ENCODE results near the gene RNGTT. TPM values are rescaled to one million over a fixed set of nuclear protein-coding genes. Genes with fewer than 3 reads are reported as not detected.

RNGTT gene
- total and polyA plus RNA-seq, 8 donors: 1.8 to 31.6 (median 5.8) TPM

GRCh38 chr6:88877893-88878292 is 85.5 kb downstream of the RNGTT start:
- Histone ChIP-seq H3K9me3 (no peaks in the 10 kb centered on the region), H3K27ac (no peak overlapping the region), H3K27me3 (no peaks in the 10 kb centered on the region), H3K4me1 (peaks cover 0 to 12% (median 0%) of the 10 kb centered on the region in 4 donors), H3K4me3 (no peak overlapping the region), H3K36me3 (peaks cover 0 to 5% (median 0%) of the 10 kb centered on the region in 4 donors)
- no peak for DNase-seq
- intact Hi-C loops (cut with DNase I; ENCODE audit: low total_unique reads): no loop called here
- WGBS, 5 donors: 97 to 98% (median 97%) methylated on average over 7 of the region's 7 CpGs
- TF ChIP-seq CTCF (IDR thresholded peaks at IDR 0.05): no peak
- TF ChIP-seq POLR2AphosphoS5 (IDR thresholded peaks at IDR 0.05): no peak
- TF ChIP-seq EP300 (IDR thresholded peaks at IDR 0.05): no peak
- no peak for TF ChIP-seq POLR2A (IDR thresholded peaks at IDR 0.05)

- TF ChIP-seq POLR2A (IDR thresholded peaks at IDR 0.05) (no peak), EP300 (IDR thresholded peaks at IDR 0.05) (no peak), POLR2AphosphoS5 (IDR thresholded peaks at IDR 0.05) (no peak)
- intact Hi-C loops (cut with DNase I; ENCODE audit: low total_unique reads): no loop called here
- WGBS, 5 donors: 43 to 73% (median 54%) methylated on average over 1 of the region's 1 CpG
- Histone ChIP-seq H3K4me3 (no peak overlapping the region), H3K27ac (no peak overlapping the region), H3K36me3 (no peaks in the 10 kb centered on the region), H3K27me3 (no peaks in the 10 kb centered on the region), H3K9me3 (no peaks in the 10 kb centered on the region), H3K4me1 (no peaks in the 10 kb centered on the region)
- no peak for DNase-seq
Measured at GRCh38 chr6:88872962-88873361, 90.5 kb downstream of the RNGTT start.

GRCh38 chr6:88871498-88871897 is 91.9 kb downstream of the RNGTT start:
- Histone ChIP-seq H3K4me3 (no peak overlapping the region), H3K4me1 (no peaks in the 10 kb centered on the region), H3K27me3 (no peaks in the 10 kb centered on the region), H3K36me3 (no peaks in the 10 kb centered on the region), H3K27ac (no peak overlapping the region), H3K9me3 (no peaks in the 10 kb centered on the region)
- no peak for TF ChIP-seq POLR2A (IDR thresholded peaks at IDR 0.05)
- TF ChIP-seq EP300 (IDR thresholded peaks at IDR 0.05): no peak
- no peak for TF ChIP-seq POLR2AphosphoS5 (IDR thresholded peaks at IDR 0.05)
- no peak for TF ChIP-seq CTCF (IDR thresholded peaks at IDR 0.05)
- intact Hi-C loops (cut with DNase I; ENCODE audit: low total_unique reads): no loop called here
- no peak for DNase-seq
- WGBS, 5 donors: 42 to 60% (median 50%) methylated on average over 3 of the region's 3 CpGs

GRCh38 chr6:88870717-88871330 is 92.6 kb downstream of the RNGTT start:
- Histone ChIP-seq H3K9me3 (no peaks in the 10 kb centered on the region), H3K4me3 (no peak overlapping the region), H3K4me1 (no peaks in the 10 kb centered on the region), H3K27ac (no peak overlapping the region), H3K27me3 (no peaks in the 10 kb centered on the region), H3K36me3 (no peaks in the 10 kb centered on the region)
- DNase-seq: peak in 1 of 2 donors; percentile 86
- TF ChIP-seq CTCF (IDR thresholded peaks at IDR 0.05) (peak in 5 of 7 experiments; percentile 31 to 60 (median 54)), EP300 (IDR thresholded peaks at IDR 0.05) (no peak)
- intact Hi-C loops (cut with DNase I; ENCODE audit: low total_unique reads): no loop called here
- 0 to 3% (median 2%) methylated on average over 1 of the region's 1 CpG for WGBS, 5 donors

- no peak overlapping the region for H3K27ac ChIP-seq
- TF ChIP-seq CTCF (IDR thresholded peaks at IDR 0.05) (no peak), POLR2AphosphoS5 (IDR thresholded peaks at IDR 0.05) (no peak), EP300 (IDR thresholded peaks at IDR 0.05) (no peak), POLR2A (IDR thresholded peaks at IDR 0.05) (no peak)
- H3K4me1 ChIP-seq: no peaks in the 10 kb centered on the region
- intact Hi-C loops (cut with DNase I; ENCODE audit: low total_unique reads): no loop called here
- 65 to 82% (median 71%) methylated on average over 1 of the region's 1 CpG for WGBS, 5 donors
- H3K36me3 ChIP-seq: no peaks in the 10 kb centered on the region
- H3K9me3 ChIP-seq: no peaks in the 10 kb centered on the region
- no peak overlapping the region for H3K4me3 ChIP-seq
- H3K27me3 ChIP-seq: no peaks in the 10 kb centered on the region
- no peak for DNase-seq
Measured at GRCh38 chr6:88869263-88870020, 94.0 kb downstream of the RNGTT start.
